GM19397 (cell line): ENCODE measurements around the gene CIB2.

Source experiments
- ATAC-seq: cut with Tn5 transposase; IDR thresholded peaks from one replicate; pipeline ENCODE4 v1.9.1; 2021; ENCODE audit warnings: mild to moderate bottlenecking, moderate library complexity; ENCODE audit not compliant: unreplicated experiment

CIB2 gene

GRCh38 chr15:78087951-78088772 lies 43.1 kb downstream of the CIB2 start:
- no peak for ATAC-seq

DNA sequence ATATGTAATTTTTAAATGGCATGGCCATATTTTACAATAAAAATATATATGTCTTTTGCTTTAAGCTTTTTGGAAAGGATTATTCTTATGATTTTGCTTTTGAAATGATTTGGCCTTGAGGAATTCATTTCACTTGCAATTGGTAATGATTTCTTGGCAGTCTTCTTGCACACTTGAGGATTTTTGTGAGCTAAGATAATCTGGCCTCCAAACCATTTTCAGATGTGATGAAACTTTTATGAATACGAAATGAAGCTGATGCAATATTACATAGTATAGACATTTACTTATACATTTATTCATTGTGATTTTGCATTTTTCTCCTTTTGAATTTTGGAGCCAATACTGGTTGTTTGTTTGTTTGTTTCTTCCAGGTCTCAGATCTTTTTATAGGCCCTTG lies 45.3 kb downstream of the CIB2 start:
- no peak for ATAC-seq

- no peak for ATAC-seq
Observed at GRCh38 chr15:78084449-78084750, 46.8 kb downstream of the CIB2 start.

DNA sequence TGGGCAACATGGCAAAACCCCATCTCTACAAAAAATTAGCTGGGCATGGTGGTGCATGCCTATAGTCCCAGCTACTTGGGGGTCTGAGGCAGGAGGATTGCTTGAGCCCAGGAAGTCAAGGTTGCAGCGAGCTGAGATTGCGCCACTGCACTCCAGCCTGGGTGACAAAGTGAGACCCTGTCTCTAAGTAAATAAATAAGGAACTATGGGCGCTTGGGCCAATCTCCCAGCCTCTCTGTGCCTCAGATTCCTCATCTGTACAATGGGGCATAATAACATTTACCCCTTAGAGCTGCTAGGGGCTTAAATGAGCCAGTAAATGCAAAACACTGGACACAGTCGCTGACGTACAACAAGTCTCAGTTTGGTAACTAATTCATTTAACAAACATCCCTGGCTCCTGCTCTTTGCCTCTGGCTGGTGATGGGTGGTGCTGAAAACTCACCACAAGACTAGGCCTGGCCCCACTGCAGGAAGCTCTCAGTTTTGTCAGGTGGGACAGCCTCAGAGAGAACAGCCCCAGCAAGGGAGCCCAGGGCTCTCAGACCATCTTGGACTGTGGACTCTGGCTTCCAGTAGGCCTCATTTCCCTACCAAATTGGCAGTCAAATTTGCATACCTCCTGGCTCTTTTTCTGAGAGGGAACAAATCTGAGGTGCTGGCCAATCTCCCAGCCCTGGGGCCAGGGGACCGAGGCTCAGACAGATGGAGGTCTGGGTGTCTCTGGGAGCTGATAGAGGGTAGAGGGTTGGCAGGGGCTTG lies 47.4 kb downstream of the CIB2 start:
- peak; percentile 57 for ATAC-seq

- ATAC-seq, result no peak
Observed at GRCh38 chr15:78083186-78083585, 48.1 kb downstream of the CIB2 start.

DNA sequence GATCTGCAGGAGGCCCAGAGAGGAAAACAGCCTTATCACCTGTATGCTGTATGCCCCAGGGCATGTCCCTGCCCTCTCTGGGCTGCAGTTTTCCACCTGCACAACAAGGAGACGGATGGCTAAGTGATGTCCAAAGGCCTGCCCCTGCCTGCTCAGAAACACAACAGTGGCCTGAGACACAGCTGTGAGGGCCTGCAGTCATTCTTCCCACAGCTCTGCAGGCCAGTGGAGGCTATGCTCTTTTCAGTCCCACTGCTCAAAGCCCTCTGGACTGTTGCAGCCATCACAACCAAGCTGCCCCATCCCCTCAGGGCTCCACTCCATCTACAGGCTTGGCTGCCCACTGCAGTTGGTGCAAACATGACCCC lies 48.5 kb downstream of the CIB2 start:
- ATAC-seq, result no peak

- no peak for ATAC-seq
Observed at GRCh38 chr15:78082106-78082742, 49.0 kb downstream of the CIB2 start.

- ATAC-seq, result no peak
Observed at GRCh38 chr15:78080088-78080460, 51.2 kb downstream of the CIB2 start.

GRCh38 chr15:78079298-78080087 lies 51.8 kb downstream of the CIB2 start:
- no peak for ATAC-seq

GRCh38 chr15:78077871-78078210 lies 53.4 kb downstream of the CIB2 start:
- ATAC-seq, result no peak

DNA sequence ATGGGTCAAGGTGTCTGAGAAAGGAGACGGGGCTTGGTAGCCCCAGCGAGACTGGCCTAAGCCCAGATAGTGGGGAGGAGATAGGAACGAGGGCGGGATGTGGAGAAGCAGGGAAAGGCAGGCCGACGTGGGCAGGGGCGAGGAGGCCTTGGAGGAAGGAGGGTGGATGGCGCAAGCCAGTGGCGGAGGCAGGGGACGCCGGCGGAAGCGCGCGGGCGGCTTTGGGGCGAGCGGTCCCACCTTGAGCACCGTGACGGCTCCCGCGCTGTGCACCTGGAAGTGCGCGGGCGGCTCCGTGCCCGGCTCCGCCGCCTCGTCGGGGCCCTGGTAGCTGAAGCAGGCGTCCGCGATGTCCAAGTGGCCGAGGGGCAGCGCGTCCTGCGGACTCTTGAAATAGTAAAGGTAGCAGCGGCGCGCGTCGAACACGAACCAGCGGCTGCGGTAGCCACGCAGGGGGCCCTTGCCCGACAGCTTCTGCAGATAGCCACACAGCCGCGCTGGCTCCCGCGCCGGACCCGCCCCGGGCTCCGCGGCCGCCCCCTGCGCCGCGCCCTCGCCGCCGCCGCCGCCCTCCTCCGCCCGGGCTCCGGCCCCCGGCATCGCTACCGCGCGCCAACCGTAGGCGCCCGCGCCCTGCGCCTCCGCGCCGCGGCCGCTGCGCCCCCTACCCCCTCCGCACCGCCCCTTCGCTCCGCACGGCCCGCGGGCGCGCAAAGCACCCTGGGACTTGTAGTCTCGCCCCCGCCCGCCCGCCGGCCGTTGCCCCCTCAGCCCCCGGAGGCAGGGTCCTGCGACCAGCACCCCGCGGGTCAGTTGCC lies 54.0 kb downstream of the CIB2 start, which contains the start of gene TBC1D2B:
TSS of gene TBC1D2B (minus strand) at position 659 of the 818 bp plus-strand sequence. CDS start at position 600, 59 bp downstream.
- peak; percentile 79 for ATAC-seq

DNA sequence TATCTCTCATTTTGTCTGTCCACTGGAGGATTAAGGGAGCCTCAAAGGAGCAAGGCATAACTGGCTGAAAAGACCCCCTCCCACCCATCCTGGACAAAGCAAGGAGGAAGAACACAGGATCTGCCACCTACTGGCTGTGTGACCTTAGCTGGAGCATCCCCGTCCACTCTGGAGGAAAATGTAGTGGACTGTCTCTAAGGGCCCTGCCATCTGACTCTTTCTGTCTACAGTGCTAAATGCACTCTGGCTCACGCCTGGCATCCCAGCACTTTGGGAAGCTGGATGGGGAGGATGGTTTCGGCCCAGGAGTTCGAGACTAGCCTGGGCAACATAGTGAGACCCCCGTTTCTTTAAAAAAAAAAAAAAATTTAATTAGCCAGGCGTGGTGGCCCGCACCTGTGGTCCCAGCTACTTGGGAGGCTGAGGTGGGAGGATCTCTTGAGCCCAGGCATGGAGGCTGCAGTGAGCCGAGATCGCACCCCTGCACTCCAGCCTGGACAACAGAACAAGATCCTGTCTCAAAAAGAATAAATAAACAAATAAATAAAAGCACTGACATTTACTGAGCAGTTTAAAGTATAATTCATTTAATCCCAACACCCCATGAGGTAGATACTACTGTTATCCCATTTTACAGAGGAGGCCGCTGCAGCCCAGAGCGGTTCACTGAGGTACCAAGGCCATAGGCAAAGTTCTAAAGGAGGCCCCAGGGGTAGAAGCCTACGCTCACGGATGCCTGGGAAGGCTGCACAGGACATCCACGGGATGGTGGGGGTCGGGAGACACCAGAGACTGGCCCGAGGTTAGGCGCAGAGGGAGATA lies 54.8 kb downstream of the CIB2 start:
- ATAC-seq, result no peak

GRCh38 chr15:78075490-78076230 lies 55.6 kb downstream of the CIB2 start:
- no peak for ATAC-seq

DNA sequence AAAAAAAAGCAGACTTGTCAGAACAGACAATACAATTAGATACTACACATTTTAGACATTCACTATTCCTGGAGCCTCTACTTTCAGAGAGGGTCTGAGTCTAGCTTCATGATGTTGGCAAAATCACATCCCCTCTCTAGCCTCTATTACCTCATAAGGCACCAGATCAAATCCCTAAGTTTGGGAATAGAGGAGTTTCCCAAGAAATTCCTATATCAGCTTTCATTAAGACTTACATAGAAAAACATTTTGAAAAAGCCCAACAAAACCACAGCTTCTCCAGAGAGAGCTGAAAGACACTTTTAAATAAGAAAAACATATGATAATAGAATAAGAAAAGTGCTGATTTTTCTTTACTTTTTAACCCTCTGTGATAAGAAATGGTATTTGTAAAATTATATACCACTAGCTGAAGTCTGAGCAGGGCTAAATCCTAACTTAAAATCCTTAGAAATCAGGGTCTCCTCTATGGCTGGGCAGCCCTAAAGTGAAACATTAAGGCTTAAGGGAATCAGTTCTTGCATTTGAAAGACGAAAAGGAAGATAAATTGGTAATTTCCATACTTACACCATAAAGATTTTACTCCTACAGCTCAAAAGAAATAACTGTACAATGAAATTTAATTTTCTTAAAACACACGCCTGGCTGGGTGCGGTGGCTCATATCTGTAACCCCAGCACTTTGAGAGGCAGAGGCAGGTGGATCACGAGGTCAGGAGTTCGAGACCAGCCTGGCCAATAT lies 58.0 kb downstream of the CIB2 start:
- ATAC-seq, result no peak

DNA sequence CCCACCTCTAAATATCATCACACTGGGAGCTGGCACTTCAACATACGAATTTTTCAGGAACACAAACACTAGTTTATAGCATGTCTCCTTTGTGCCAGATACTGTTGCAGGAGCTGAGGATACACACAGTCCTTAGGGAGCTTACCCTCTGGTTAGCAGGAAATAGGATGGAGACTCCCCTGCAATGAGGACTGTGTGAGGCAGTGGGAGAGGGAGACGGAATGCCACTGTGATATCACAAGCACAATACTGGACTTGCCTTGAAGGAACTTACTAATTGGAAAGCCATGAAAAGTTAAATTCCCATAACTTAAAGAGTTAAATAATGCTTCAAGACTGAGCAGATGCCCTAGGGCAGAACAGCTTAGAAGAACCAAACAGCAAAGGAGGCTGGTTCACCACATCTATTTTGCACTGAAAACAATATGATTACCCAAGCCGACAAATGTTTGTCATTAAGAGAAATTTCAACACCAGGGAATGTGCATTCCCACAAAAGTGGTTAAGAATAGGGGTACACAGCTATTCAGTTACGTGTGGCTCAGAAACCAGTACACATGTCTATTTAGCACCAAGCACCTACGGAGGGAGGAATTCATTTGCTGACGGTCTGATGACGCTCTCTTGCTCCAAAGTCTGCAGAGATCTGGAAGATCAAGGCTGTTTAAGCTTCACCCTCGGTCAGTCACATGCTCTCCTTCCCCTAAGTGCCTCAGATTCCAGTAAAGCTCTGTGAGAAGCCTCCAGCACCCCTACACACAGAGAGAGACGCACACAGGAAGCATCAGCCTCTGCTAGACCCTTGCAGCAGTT lies 59.0 kb downstream of the CIB2 start:
- ATAC-seq, result no peak

DNA sequence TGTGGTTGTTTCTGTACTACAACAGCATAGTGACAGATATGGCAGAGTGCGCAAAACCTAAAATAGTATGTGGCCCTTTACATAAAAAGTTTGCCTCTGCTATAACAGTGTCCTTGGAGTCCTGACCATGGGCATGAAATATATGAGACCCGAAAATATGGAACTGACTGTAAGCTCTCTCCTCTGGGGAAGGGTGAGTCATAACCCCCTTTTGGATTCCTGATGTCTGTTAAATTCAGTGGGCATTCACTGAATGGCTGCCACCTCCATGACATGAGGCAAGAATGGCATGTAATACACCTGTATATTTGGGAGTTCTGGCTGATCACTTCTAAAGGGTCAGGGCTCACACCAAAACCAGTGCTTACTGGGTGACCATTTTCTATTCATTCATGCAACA lies 59.9 kb downstream of the CIB2 start:
- no peak for ATAC-seq

DNA sequence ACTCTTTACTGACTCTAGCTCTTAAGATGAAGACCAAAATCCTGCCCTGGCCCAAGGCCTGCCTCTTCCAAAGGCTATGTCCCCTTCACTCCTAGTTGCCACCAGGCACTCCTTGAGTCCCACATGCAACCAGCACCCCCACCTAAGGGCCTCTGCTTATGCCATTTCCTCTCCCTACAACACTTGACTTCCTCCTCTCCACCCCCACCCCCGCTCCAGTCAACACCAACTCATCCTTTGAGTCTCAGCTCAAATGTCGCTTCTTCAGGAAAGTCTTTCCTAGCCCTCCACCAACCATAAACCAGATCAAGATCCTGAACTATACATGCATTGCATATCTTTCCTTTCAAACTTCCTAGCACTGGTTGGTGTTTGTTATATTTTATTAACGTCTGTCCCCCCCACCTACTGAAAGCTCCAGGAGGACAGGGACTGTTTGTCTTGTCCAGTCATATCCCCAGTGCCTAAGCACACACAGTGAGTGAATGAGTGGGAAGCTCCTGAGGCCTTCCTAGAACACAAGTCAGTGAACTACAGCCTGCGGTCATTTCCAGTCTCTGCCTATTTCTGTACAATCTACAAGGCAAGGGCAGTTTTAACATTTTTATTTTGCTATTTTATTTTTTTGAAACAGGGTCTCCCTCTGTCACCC lies 61.1 kb downstream of the CIB2 start:
- no peak for ATAC-seq
